Measurements from ENCODE around the gene CCDC57.
"Not testable (repeated sequence)": the region's sequence is repeated elsewhere in the genome, so short reads cannot be mapped to it uniquely, and the experiment has no call there.

CCDC57 gene

DNA sequence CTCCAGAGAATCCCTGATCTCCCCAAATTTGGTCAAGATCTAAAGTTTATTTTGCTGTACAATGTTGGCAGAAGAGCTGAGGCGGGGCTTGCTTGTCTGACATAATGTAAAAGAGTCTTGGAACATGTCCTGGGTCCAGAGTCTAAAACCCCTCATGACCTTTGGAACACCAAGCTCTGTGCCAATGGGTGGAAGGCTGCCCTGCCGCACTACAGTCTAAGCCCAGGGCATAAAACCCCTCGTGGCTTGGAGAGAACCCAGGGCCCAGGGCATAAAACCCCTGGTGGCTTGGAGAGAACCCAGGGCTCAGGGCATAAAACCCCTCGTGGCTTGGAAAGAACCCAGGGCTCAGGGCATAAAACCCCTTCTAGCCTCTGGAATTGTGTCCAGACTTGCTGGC, 36.7 kb downstream of the CCDC57 start:
- no peak for DNase-seq (ENCODE audit: low read depth)

DNA sequence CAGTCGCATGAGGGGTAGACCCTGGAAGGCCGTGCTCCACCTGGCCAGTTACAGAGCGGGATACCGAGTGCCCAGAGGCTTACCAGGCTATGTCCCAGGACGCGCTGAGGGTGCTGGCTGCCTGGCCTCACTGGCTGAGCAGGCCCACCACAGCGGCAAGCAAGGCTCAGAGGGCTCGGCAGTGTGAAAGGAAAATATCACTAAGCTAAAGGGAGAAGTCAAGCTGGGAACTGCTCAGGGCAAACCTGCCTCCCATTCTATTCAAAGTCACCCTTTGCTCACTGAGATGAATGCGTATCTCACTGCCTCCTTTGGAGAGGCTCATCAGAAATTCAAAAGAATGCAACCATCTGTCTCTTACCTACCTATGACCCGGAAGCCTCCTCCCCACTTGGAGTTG, 37.4 kb downstream of the CCDC57 start:
- no peak for DNase-seq (ENCODE audit: low read depth)

DNA sequence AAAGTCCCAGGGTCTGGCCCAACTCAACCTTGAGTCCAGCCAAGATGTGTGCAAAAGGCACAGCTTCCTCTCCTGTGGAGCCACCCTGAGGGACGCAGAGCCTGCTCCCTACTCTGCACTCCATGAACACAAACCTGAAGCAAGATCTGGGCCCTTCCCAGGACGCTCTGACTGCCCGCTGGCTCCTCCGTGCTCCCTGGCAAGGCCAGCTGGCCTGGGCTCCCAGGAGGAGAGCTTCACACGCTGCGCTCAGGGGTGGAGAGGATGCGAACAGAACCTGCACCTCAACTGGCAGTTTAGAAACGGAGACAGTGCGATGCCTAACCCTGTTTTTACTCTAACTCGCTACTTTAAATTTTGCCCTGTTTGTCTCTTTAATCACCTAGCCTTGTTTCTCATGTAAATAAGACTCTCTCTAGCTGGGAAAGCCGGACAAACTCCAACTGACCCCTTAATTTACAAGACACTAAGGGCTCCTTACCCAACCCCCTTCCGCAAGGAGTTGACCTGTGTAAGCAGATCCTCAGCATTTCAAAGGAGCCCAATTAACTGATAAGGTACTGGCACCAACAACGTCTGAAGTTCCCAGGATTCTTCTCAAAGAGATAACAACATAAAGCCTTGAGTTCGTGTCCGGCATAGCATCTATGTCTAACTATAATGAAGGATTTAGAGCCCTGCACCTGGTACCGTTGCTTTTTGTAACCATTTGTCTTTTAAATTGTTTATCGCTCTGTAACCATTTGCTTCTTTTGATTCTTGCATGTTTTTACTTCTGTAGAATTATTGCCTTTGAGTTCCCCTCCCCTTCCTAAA, 38.4 kb downstream of the CCDC57 start:
- not testable (repeated sequence) for DNase-seq (ENCODE audit: low read depth)

DNA sequence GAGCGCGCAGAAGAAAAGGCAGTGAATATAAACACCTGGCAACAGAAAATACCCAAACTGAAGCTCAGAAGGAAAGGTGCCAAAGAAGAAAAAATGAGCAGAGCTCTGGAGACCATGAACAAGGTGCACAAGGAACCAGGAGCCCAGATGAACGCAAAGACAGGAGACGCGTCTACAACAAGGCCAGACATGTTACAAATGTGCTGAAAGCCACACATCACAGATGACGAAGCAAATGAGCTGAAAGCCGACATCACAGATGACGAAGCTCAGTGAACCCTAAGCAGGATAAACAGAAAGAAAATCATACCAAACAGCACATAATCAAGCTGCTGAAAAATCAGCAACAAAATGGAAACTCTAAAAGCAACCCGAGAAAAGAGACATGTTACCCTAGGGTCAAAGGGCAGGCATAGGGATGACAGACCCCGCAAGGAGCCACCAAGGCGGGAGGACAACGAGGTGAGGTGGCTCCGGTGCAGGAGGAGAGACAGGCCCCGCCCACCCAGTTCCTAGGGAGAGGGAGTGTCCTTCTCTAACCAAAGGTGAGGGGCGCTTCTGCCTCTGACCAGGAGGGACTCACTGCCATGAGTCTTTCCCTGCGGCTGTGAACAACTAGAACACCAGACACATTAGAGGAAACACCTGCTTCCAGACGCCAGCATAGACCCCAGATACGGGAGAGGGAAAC, 39.1 kb downstream of the CCDC57 start:
- DNase-seq (ENCODE audit: low read depth), result no peak

DNA sequence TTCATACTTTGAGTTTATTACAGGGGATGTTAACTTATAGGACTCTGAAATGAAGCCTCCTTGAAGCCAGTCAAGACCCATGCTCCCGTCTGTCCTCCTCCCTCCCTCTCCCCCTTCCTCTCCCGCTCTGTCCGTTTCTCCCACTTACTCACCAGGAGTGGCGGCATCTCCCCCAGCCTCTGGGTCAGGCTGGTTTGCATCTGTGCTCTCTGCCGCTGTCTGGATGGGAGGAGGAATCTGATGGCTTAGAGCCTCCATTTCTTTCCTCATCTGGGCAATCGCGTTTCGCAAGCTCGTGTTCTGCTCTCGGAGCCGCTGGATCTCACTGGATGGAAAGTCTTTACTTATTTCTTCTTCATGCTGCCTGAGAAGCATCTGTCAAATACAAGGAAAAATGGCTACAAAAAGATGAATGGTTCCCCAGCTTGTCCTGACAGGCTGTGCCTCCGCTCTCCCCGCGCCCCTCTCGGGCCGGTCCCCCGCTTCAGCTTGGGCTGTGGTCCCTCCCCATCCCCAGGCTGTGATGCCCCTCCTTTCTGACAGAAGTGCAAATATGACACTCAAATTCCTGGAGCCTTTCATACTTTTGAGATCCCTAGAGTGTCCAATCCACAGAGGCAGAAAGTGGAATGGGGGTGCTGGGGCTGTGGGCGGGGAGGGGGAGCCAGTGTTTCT, 40.0 kb downstream of the CCDC57 start:
- DNase-seq (ENCODE audit: low read depth), result peak; percentile 77

DNA sequence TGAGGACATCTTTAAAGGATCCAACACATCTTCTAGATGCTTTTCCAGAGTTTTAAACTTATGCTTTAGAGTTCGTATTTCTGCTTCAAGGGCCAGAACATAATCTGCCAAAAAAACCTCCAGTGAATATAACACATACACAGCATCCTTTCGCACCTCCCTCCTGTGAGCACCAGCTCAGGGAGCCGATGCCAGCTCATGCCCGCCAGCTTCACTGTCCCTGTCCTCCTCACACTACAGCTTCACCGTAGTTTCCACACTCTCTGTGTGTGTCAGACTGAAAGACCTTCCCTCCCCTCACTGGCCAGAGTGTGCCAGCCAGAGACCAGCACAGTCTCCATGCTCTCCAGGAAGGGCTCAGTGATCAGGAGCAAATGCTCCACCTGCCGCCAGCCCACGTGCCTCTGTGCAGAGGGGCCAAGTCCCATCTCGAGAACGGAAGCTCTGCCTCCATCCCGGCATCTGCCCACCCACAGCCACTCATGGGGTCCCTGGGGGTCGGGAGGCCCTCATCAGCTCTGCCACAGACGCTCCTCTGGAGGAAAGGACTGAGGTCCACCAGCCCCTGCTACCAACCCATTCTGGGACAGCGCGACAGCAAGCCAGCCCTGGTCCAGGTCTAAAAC, 40.8 kb downstream of the CCDC57 start:
- DNase-seq (ENCODE audit: low read depth), result no peak

DNA sequence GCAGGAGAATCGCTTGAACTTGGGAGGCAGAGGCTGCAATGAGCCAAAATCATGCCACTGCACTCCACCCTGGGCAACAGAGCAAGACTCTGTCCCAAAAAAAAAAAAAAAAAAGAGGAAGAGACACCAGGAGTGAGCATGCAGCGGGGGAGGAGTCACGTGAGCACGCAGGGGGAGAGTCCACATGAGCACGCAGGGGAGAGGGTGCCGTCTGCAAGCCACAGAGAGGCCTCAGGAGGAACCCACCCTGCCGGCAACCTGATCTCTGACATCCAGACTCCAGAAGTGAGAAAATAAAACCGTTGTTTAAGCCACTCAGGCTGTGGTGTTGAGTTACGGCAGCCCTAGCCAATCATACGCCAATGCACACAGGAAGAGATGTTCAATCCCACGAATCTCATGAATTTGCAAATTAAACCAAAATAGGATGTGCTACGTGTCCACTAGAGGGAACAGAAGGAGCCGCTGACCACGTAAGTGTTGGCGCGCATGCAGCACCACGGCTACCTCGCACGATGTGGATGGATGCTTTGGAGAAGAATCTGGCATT, 42.2 kb downstream of the CCDC57 start:
- no peak for DNase-seq (ENCODE audit: low read depth)

DNA sequence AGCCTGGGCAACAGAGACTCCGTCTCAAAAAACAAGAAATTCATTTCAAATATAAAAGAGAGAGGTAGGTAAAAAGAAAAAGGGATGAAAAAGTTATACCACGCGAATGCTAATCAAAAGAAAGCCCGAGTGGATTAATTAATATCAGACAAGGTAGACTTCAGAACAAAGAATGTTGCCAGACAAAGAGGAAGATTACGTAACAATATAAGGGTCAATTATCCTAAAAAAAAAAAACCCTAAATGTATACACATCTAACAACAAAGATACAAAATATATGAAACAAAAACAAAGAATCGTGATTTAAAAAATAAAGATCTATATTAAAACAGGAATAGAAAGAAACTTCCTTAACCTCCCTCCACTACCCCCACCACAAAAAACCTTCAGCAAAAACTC, 44.1 kb downstream of the CCDC57 start:
- DNase-seq (ENCODE audit: low read depth), result no peak

DNA sequence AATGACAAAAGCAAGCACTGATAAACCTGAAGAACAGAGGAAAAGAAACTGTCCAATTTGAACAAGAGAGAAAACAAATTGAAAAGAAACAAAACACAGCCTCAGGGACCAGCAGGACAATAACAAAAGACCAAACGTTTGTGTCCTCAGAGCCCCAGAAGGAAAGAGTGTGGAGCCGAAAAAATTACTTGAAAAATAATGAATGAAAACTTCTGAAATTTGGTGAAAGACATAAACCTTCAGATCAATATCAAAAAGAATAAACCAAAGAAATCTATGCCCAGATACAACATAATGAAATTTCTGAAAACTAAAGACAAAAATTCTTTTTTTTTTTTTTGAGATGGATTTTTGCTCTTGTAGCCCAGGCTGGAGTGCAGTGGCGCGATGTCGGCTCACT, 45.6 kb downstream of the CCDC57 start:
- no peak for DNase-seq (ENCODE audit: low read depth)

DNA sequence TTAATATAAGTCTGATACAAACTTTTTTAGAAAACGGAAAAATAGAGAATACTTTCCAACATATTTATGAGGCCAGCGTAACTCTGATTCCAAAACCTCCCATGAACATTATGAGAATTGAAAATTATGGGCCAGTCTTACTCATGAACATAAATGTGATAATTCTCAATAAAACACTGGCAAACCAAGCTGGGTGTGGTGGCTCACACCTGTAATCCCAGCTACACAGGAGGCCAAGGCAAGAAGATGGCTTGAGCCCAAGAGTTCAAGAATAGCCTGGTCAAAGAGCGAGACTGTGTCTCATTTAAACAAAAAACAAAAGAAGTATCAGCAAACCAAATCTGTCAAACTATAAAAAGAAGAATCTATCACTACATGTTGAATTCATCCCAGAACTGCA, 47.8 kb downstream of the CCDC57 start:
- no peak for DNase-seq (ENCODE audit: low read depth)

DNA sequence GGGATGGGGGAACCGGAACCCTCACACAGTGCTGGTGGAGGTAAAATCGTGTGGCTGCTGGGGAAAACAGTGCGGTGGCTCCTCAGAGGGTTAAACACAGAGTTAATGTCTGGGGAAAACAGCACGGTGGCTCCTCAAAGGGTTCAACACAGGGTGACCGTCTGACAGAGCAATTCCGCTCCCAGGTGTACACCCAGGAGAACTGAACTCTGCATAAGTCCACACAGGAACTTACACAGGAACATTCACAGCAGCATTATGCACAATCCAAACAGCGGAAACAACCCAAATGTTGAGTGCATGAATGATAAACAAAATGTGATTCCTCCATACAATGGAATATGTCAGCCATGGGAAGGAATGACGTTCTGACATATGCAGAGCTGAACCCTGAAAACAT, 51.4 kb downstream of the CCDC57 start:
- DNase-seq (ENCODE audit: low read depth), result no peak

DNA sequence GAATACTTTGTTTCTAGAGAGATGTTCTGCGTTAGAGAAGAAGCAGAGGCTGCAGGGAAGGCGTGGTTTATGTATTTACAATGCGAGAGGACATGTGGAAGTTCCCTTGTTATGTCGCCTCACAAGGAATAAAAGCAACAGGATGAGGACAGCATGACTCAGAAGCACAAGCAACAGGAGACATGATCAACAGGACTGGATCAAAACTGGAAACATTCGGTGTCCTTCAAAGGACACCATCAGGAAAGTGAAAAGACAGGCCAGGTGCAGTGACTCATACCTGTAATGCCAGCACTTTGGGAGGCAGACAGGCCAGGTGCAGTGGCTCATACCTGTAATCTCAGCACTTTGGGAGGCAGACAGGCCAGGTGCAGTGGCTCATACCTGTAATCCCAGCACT, 52.6 kb downstream of the CCDC57 start:
- DNase-seq (ENCODE audit: low read depth), result no peak

DNA sequence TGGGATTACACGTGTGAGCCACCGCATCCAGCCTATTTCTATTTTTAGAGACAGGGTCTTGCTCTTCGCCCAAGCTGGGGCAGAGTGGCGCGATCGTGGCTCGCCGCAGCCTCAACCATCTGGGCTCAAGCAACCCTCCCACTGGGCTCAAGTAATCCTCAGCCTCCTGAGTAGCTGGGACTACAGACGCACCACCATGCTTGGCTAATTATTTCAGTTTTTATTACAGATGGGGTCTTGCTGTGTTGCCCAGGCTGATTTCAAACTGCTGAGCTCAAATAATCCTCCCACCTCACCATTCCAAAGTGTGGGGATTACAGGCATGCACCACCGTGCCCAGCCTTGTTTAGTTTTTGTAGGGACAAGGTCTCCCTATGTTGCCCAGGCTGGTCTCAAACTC, 53.8 kb downstream of the CCDC57 start:
- no peak for DNase-seq (ENCODE audit: low read depth)

DNA sequence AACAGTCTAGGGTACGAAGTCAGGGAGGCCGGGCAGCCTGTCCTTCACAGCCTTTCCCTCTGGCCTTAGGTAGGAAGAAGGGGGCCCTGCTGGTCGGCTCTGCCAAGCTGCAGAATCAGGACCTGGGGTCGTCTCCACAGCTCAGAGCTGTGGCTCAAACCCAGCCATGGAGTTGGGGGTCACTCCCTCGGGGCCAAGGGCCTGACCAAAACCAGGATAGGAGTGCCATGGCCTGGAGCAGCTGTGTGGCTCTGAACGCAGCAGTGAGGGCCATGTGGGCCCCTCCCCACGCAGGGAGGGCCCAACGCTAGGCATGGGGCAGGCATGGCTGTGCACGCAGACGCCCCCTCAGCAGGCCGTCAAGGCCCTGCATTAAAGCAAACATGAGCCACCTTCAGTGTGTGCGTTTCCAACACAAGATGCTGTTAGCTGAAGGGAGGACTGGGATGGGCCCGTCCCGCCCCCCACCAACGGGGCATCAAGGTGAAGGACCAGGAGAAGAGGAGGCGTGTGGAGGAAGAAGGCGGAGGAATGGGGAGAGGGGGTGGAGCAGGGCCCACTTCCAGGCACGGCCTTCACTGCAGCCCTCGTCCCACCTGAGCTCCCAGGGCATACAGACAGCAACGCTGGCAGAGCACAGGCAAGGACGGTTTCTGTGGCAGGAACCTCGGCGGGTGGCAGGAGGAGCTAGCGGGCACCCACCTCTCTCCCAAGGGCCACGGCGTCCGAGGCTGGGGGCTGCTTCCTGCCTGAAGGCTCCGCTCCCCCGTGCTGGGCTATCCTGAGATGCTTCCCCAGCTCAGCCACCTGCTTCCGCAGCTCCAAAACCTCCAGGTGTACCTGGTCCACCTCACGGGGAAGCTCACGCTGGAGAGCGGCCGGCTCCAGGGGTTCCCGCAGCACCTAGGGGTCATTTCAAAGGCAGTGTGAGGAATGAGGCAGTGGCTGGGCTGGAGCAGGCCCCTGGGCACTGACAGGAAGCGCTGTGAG, 55.3 kb downstream of the CCDC57 start:
- no peak for DNase-seq (ENCODE audit: low read depth)

DNA sequence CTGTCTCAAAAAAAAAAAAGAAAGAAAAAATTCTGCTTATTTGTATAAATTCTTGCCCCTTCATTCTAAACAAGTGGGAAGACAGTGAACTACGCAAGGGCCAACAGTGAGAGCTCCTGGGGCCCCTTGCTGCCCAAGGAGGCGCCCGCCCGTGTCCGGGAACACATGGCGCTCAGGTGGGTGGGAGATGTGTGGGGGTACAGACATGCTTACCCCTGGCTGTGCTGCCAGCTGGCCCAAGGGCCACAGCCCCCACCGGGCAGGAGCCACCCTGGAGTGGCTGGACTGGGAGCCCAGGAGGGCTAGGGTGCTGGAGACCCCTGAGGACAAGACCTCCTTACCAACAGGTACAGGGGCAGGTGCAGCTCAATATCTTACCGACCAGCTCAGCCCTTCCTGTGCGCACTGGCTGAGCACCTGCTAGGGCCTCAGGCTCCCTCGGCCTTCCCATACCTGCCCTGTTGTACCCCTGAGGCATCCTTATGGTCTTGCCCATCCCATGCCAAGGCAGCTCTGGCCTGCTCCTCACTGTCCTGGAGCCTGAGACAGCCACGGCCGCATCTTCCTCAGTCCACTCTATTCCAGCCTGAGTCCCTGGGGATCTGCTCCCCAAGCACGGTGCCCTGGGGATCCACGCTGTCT, 56.2 kb downstream of the CCDC57 start:
- DNase-seq (ENCODE audit: low read depth), result no peak

DNA sequence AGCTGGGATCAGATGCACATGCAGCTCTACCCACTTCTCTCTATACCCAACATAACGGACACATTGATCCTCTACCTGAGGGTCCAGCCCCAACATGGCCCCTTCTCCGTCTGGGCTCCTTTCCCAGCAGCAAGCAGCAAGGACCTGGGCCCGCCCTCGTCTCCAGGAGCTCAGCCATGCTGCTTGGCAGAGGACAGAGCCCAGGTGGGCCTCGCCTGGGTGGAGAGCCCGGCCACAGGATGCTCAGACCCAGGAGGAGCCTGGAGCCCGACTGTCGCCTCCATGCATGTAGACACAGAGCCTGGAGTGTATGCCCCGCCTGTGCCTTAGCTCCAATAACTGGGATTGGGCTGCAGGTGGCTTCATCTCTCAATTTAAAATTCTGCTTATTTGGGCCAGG, 57.0 kb downstream of the CCDC57 start:
- no peak for DNase-seq (ENCODE audit: low read depth)

DNA sequence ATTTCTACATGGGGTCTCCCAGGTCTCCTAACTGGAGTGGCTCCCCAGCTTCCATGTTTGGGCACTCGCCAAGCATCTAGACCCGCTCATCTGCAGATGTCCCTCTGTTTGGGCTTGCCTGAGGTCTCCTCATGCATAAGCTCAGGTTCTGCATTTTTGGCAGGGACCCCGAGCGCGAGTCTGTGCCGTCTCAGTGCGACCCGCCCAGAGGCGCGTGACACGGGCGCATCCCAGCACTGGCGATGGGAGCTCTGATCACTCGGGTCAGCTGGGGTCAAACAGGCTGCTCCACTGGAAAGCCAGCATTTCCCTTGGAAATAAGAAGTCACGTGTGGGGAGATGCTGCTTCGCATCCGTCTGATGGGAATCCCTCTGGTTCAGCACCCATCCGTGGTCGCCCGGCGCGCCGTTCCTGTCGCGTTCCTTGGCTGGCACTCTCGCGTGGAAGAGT, 57.7 kb downstream of the CCDC57 start:
- no peak for DNase-seq (ENCODE audit: low read depth)

DNA sequence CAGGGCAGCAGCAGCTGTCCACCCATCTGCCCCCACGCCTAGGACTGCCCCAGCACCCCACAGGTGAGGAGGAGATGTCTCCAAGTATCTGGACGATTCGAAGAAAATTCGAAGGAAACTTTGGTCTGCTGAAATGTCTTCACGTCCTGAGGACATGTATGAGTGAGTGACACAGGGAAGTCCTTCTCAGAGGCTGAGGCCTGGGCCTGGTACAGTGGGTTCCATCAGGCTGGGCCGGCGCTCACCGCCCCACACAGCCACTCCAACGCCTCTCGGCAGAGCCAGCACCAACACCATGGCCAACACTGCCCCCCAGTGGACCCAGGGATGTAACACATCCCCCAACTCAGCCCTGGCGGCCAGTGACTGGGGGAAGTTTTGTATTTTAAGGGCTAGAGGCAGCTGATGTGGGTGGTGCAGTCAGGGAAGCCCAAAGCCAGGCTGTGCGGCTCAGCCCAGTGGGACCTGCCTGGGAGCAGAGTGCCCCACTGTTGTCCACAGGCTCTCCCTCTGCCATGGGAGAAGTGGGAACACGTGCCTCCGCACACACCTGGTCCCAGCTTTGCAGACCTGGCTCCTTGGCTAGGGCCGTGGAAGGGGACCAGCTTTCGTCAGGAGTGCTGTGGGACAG, 58.8 kb downstream of the CCDC57 start:
- DNase-seq (ENCODE audit: low read depth), result peak; percentile 55

DNA sequence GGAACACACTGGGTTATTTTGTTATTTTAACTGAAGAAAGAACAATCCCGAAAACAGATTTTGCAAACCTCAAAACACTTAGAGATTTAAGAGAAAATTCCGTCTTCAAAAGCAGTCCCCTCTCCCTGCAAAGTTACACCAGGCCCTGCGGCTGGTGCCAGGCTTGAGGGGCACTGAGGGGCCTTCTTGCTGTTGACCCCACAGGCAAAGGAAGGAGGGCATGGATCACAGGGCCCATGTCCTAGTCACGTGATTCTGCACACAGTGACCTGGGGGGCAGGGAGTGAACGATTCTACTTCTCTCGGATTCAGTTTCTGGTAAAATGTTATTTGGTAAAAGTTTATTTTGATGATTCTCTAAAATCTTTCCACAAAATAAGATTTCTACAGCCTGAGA, 59.3 kb downstream of the CCDC57 start:
- DNase-seq (ENCODE audit: low read depth), result no peak
